Suprapubic skin (tissue), 3 donors: ENCODE results near the gene LCN10.

Experiments used
- POLR2AphosphoS5 ChIP-seq, 3 donors: sonication (generic); formaldehyde crosslinking; IDR thresholded peaks; one replicate each; pipeline ENCODE4 v1.6.1; 2017; ENCODE audit warnings: antibody characterized with exemption in 3 of 3
- TF ChIP-seq, protein P1 (sequence below), 2 donors: fragments of 200-600 bp in 1 of 2; fragments of 450-650 bp in 1 of 2; sonication (generic) in 1 of 2; IDR thresholded peaks; one replicate each; pipeline ENCODE4 v1.5.1; 2016 to 2019; ENCODE audit warnings: antibody characterized with exemption in 2 of 2, mild to moderate bottlenecking in 1 of 2, moderate library complexity in 1 of 2

GRCh38 chr9:136791516-136792276, 49.0 kb upstream of the LCN10 start:
- TF ChIP-seq, protein P1, sequence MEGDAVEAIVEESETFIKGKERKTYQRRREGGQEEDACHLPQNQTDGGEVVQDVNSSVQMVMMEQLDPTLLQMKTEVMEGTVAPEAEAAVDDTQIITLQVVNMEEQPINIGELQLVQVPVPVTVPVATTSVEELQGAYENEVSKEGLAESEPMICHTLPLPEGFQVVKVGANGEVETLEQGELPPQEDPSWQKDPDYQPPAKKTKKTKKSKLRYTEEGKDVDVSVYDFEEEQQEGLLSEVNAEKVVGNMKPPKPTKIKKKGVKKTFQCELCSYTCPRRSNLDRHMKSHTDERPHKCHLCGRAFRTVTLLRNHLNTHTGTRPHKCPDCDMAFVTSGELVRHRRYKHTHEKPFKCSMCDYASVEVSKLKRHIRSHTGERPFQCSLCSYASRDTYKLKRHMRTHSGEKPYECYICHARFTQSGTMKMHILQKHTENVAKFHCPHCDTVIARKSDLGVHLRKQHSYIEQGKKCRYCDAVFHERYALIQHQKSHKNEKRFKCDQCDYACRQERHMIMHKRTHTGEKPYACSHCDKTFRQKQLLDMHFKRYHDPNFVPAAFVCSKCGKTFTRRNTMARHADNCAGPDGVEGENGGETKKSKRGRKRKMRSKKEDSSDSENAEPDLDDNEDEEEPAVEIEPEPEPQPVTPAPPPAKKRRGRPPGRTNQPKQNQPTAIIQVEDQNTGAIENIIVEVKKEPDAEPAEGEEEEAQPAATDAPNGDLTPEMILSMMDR (IDR thresholded peaks at IDR 0.05) = peak; percentile 71 to 97
- TF ChIP-seq POLR2AphosphoS5 (IDR thresholded peaks at IDR 0.05) = peak in 1 of 3 donors; percentile 12
